NCI-H510A treated with DMSO at 0.1 percent for 48 hours (cell line): Measurements from ENCODE around the gene RIC8B.
"Not testable (repeated sequence)": the region's sequence is repeated elsewhere in the genome, so short reads cannot be mapped to it uniquely, and the experiment has no call there.

Source experiments
- DNase-seq: peaks from one replicate; lab custom pipeline; 2025; lab: John Stamatoyannopoulos, UW

RIC8B gene

GRCh38 chr12:106903241-106903945 is 128.9 kb downstream of the RIC8B start:
- DNase-seq: no peak

- DNase-seq: no peak
Measured at GRCh38 chr12:106906715-106907114, 132.2 kb downstream of the RIC8B start.

- no peak for DNase-seq
Measured at GRCh38 chr12:106907411-106907810, 132.9 kb downstream of the RIC8B start.

GRCh38 chr12:106907846-106908245 is 133.4 kb downstream of the RIC8B start:
- no peak for DNase-seq

GRCh38 chr12:106908561-106908960 is 134.1 kb downstream of the RIC8B start:
- DNase-seq: no peak

- no peak for DNase-seq
Measured at GRCh38 chr12:106910202-106910601, 135.7 kb downstream of the RIC8B start.

- no peak for DNase-seq
Measured at GRCh38 chr12:106911581-106911980, 137.1 kb downstream of the RIC8B start.

GRCh38 chr12:106913456-106913855 is 139.0 kb downstream of the RIC8B start:
- DNase-seq: no peak

GRCh38 chr12:106914796-106915634 is 140.5 kb downstream of the RIC8B start:
- DNase-seq: no peak

GRCh38 chr12:106915635-106916026 is 141.1 kb downstream of the RIC8B start:
- no peak for DNase-seq

GRCh38 chr12:106917503-106917902 is 143.0 kb downstream of the RIC8B start:
- DNase-seq: no peak

- DNase-seq: peak; percentile 39
Measured at GRCh38 chr12:106918746-106919145, 144.3 kb downstream of the RIC8B start.

- peak; percentile 16 for DNase-seq
Measured at GRCh38 chr12:106919910-106920544, 145.5 kb downstream of the RIC8B start.

GRCh38 chr12:106921976-106922375 is 147.5 kb downstream of the RIC8B start:
- DNase-seq: not testable (repeated sequence)

GRCh38 chr12:106923594-106923993 is 149.1 kb downstream of the RIC8B start:
- DNase-seq: not testable (repeated sequence)

- DNase-seq: no peak
Measured at GRCh38 chr12:106924268-106924861, 149.9 kb downstream of the RIC8B start.

GRCh38 chr12:106926657-106927056 is 152.2 kb downstream of the RIC8B start:
- DNase-seq: no peak

- DNase-seq: no peak
Measured at GRCh38 chr12:106934277-106934676, 159.8 kb downstream of the RIC8B start.
